D721Med (cell line): ENCODE data around the gene AUTS2.

ENCODE experiments used
- DNase-seq: peaks from one replicate; pipeline ENCODE4 v3.0.0; 2011; ENCODE audit warnings: low spot score; ENCODE audit not compliant: insufficient read length
- FAIRE-seq: peaks from 2 replicates; lab custom pipeline; 2011; peaks lifted over from hg19 to GRCh38; lab: Jason Lieb, UNC
- TF ChIP-seq, protein P1 (sequence below): IDR thresholded peaks from 2 replicates; pipeline ENCODE4 v1.5.1; 2012; ENCODE audit warnings: mild to moderate bottlenecking, control low read depth; ENCODE audit not compliant: insufficient read depth; ENCODE audit errors: missing control alignments

AUTS2 gene

DNA sequence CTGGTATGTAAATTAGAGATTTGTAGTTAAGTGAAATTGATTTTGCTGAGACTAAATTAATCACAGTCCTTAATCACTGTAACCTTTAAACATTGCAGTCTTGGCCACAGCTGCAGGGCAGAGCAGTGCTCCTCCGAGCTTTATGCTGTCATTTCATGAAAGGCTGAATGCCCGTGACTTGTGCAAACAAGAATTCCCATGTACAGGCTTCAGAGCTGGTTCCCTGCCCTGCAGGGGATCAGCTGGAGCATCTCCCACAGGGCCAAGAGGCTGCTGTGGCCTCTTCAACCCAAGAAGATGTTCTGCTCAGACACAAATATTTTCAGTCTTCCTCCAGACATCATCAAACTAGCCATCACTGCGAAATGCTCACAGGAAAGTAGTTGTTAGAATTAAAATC lies 419.1 kb downstream of the AUTS2 start:
- TF ChIP-seq, protein P1, sequence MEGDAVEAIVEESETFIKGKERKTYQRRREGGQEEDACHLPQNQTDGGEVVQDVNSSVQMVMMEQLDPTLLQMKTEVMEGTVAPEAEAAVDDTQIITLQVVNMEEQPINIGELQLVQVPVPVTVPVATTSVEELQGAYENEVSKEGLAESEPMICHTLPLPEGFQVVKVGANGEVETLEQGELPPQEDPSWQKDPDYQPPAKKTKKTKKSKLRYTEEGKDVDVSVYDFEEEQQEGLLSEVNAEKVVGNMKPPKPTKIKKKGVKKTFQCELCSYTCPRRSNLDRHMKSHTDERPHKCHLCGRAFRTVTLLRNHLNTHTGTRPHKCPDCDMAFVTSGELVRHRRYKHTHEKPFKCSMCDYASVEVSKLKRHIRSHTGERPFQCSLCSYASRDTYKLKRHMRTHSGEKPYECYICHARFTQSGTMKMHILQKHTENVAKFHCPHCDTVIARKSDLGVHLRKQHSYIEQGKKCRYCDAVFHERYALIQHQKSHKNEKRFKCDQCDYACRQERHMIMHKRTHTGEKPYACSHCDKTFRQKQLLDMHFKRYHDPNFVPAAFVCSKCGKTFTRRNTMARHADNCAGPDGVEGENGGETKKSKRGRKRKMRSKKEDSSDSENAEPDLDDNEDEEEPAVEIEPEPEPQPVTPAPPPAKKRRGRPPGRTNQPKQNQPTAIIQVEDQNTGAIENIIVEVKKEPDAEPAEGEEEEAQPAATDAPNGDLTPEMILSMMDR: no peak
- no peak for DNase-seq
- FAIRE-seq: no peak

DNA sequence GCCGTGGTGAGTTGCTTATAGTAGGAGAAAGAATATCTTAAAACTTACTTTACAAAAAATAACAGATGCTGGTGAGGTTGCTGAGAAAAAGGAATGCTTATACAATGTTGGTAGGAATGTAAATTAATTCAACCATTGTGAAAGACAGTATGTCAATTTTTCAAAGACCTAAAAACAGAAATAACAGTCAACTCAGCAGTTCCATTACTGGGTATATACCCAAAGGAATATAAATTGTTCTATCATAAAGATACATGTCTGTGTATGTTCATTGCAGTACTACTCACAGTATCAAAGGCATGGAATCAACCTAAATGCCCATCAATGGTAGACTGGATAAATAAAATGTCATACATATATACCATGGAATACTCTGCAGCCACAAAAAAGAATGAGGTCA lies 420.4 kb downstream of the AUTS2 start:
- FAIRE-seq: no peak
- TF ChIP-seq, protein P1: no peak
- no peak for DNase-seq

DNA sequence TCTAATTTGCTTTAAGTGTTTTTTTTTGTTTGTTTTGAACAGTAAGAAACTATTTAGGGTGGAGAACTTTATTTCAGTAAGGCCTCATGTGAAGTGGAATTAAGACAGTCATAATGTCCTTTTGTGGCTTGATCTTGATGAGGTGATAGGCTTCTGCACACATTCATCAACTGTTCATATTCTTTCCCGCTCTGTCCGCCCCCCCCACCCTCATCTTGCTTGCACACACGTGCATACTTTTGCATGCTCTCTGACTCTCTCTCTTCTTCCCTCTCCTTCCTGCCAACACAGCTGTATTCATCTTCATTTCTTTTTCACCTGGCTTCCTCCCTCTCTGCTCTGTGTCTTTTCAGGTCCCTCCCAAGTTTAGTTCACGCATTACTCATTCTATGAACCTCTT lies 429.6 kb downstream of the AUTS2 start:
- FAIRE-seq (no peak), DNase-seq (no peak)
- TF ChIP-seq, protein P1: no peak

DNA sequence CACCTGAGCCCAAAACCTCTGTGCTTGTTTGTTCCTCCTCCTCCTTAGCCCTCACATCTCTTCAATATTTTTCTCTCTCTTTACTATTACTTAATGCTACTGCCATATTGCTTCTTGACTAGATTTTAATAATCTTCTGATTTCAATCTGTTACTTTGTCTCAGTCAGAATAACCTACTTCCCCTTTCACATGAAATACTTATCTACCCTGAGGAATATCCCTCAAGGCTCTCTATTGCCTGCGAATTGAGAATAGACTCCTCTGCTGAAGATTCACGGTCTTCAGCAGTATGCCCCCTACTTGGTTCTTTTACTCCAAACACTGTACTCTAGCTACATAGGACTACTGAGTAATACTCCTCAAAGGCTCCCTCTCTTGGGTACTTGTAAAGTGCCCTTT lies 430.3 kb downstream of the AUTS2 start:
- TF ChIP-seq, protein P1: no peak
- no peak for DNase-seq

DNA sequence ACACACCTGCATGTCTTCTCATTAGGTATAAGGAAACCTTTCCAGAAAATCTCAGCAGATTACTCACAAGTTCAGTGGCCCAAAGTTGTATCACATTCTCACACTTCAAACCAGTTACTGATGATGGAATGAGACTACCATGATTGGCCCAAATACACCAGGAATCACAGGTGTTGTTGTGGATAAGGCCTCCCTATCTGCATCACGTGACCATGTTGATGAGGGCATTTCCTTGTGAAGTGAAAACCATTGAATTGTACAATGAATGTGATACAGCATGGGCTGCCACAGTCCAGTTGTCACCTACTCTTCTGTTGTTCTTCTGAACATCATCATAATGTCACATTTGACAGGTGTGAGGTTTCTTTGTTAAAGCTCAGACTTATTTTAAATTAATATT lies 431.7 kb downstream of the AUTS2 start:
- DNase-seq: no peak
- TF ChIP-seq, protein P1: no peak
- no peak for FAIRE-seq

More for the DNA sequence above, 430.3 kb downstream of the AUTS2 start:
- FAIRE-seq: no peak

DNA sequence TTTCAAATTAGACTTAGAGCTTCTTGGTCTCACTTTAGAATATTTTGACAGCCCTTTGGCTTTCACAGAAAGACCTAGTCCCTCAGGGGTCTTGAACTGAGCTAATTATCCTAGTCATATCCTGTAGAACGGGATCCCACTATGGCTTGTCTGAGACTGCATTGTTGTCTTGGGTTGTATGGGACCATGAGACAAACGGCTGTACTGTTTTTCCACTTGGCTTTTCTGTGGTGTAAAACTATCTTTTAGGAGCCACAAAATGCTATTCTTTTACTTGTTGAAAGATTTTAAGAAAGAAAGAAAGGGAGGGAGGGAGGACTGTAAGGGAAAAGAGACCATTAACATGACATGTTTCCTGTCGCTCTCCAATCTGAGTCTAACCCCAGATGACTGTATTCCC lies 432.5 kb downstream of the AUTS2 start:
- TF ChIP-seq, protein P1: no peak
- FAIRE-seq: no peak
- no peak for DNase-seq

DNA sequence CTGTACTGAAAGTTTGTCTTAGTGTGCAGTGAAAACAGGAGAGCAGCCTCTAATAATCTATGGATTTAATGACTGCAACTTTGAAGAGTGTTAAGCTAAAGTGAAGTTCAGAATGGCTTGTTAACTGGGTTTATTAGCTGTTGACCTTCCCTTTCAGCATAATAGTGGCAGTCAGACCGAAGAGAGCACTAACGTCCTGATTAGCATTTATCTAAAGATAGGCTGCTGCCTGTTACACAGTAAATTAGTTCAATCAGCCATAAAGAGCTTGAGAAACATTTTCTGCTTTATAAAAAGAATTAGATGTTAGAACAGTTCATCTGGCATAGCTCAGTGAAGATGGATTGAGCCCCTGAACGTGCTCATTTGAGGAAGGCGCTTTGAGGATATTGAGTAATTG lies 433.0 kb downstream of the AUTS2 start:
- FAIRE-seq (no peak), DNase-seq (no peak)
- TF ChIP-seq, protein P1: no peak
